Calu3 (cell line): ENCODE results near the gene GREB1L. TPM values are rescaled to one million over a fixed set of nuclear protein-coding genes. Genes with fewer than 3 reads are reported as not detected.

ENCODE experiments used
- BruUV-seq: library from RNA; stranded (reverse); fragments of 400-500 nt; replicated peaks from 2 replicates; lab custom pipeline; 2021; lab: Mats Ljungman, UMichigan
- CTCF ChIA-PET: fragments of 300-600 bp; sonication (Branson Sonifier 250); formaldehyde crosslinking; loops from one replicate; lab custom pipeline; 2022; ENCODE audit warnings: antibody characterized with exemption; lab: Charles Lee
- DNase-seq: peaks from one replicate; pipeline ENCODE4 v3.0.0; 2022
- H3K27ac Mint-ChIP-seq: one replicate; pipeline ENCODE4 v1.8.0; 2022; ENCODE audit warnings: mixed read lengths; ENCODE audit not compliant: unreplicated experiment
- H3K27me3 Mint-ChIP-seq: one replicate; pipeline ENCODE4 v1.8.0; 2022; ENCODE audit warnings: mixed read lengths; ENCODE audit not compliant: unreplicated experiment
- H3K36me3 Mint-ChIP-seq: one replicate; pipeline ENCODE4 v1.8.0; 2022; ENCODE audit warnings: mild to moderate bottlenecking, moderate library complexity, mixed read lengths; ENCODE audit not compliant: insufficient read depth, unreplicated experiment
- H3K4me1 Mint-ChIP-seq: one replicate; pipeline ENCODE4 v1.8.0; 2022; ENCODE audit warnings: mild to moderate bottlenecking, low read depth, mixed read lengths; ENCODE audit not compliant: unreplicated experiment
- H3K4me3 Mint-ChIP-seq: one replicate; pipeline ENCODE4 v1.8.0; 2022; ENCODE audit warnings: mild to moderate bottlenecking, low read depth, moderate library complexity, mixed read lengths; ENCODE audit not compliant: unreplicated experiment
- H3K9me3 Mint-ChIP-seq: one replicate; pipeline ENCODE4 v1.8.0; 2022; ENCODE audit warnings: low read depth, mixed read lengths; ENCODE audit not compliant: unreplicated experiment
- CTCF ChIP-seq: fragments of 200-600 bp; IDR thresholded peaks from one replicate; pipeline ENCODE4 v1.8.0; 2022; ENCODE audit warnings: antibody characterized with exemption; ENCODE audit not compliant: unreplicated experiment
- intact Hi-C: fragments of 100-400 bp; cut with micrococcal nuclease; formaldehyde crosslinking; loops from one replicate; pipeline ENCODE4 v1.10.0; 2022; ENCODE audit not compliant: unreplicated experiment
- total RNA-seq: library from RNA; stranded (reverse); gene quantifications from 2 replicates; pipeline ENCODE4 v1.2.3, GENCODE V29; 2022

Gene GREB1L
- total RNA-seq, 1 experiment from 2014 or later = 3.8 TPM

- intact Hi-C loops = loop anchor here (2.0 kb wide), 1 partner anchor 19 kb away; no protein-coding TSS in a partner anchor
- Mint-ChIP-seq H3K27me3 (no peaks in the 10 kb centered on the region), H3K27ac (no peak overlapping the region), H3K4me1 (no peaks in the 10 kb centered on the region), H3K36me3 (no peaks in the 10 kb centered on the region), H3K4me3 (no peak overlapping the region), H3K9me3 (no peaks in the 10 kb centered on the region)
- no TSS peak for BruUV-seq
- TF ChIP-seq CTCF = no peak
- CTCF ChIA-PET = no interaction called here
- DNase-seq = no peak
Observed at GRCh38 chr18:21303445-21303844, 61.4 kb downstream of the GREB1L start.

- no peaks in the 10 kb centered on the region for H3K9me3 Mint-ChIP-seq
- no peaks in the 10 kb centered on the region for H3K27me3 Mint-ChIP-seq
- TF ChIP-seq CTCF = no peak
- H3K4me1 Mint-ChIP-seq = no peaks in the 10 kb centered on the region
- H3K4me3 Mint-ChIP-seq = no peak overlapping the region
- H3K27ac Mint-ChIP-seq = no peak overlapping the region
- no peaks in the 10 kb centered on the region for H3K36me3 Mint-ChIP-seq
- intact Hi-C loops = loop anchor here (2.0 kb wide), 1 partner anchor 19 kb away; no protein-coding TSS in a partner anchor
- no TSS peak for BruUV-seq
- CTCF ChIA-PET = no interaction called here
- no peak for DNase-seq
Observed at GRCh38 chr18:21303895-21304294, 61.9 kb downstream of the GREB1L start.

GRCh38 chr18:21305621-21306020 is 63.6 kb downstream of the GREB1L start:
- CTCF ChIA-PET = no interaction called here
- no peaks in the 10 kb centered on the region for H3K36me3 Mint-ChIP-seq
- BruUV-seq = no TSS peak
- no peaks in the 10 kb centered on the region for H3K4me1 Mint-ChIP-seq
- H3K9me3 Mint-ChIP-seq = no peaks in the 10 kb centered on the region
- intact Hi-C loops = no loop called here
- no peaks in the 10 kb centered on the region for H3K27me3 Mint-ChIP-seq
- TF ChIP-seq CTCF = no peak
- H3K27ac Mint-ChIP-seq = no peak overlapping the region
- DNase-seq = no peak
- no peak overlapping the region for H3K4me3 Mint-ChIP-seq

GRCh38 chr18:21306368-21306767 is 64.3 kb downstream of the GREB1L start:
- CTCF ChIA-PET = no interaction called here
- intact Hi-C loops = no loop called here
- Mint-ChIP-seq H3K27ac (no peak overlapping the region), H3K36me3 (no peaks in the 10 kb centered on the region), H3K4me1 (no peaks in the 10 kb centered on the region), H3K9me3 (no peaks in the 10 kb centered on the region), H3K27me3 (no peaks in the 10 kb centered on the region), H3K4me3 (no peak overlapping the region)
- no peak for TF ChIP-seq CTCF
- DNase-seq = no peak
- BruUV-seq = no TSS peak
